ENCODE measurements around the gene OTOG.

The OTOG gene

GRCh38 chr11:17547051-17547577 is at the start of gene OTOG:
Gene OTOG, plus strand, starts transcription at chr11:17547259. Its CDS starts 114 bp downstream, at chr11:17547373.
- no peak for DNase-seq (ENCODE audit: low read depth)

GRCh38 chr11:17498058-17498457 is 49.0 kb upstream of the OTOG start:
- DNase-seq (ENCODE audit: low read depth), result no peak

- no peak for DNase-seq (ENCODE audit: low read depth)
These were observed 48.6 kb upstream of the OTOG start for GRCh38 chr11:17498475-17498874.

- no peak for DNase-seq (ENCODE audit: low read depth)
These were observed 46.4 kb upstream of the OTOG start for GRCh38 chr11:17500673-17501072.

- DNase-seq (ENCODE audit: low read depth), result no peak
These were observed 44.4 kb upstream of the OTOG start for GRCh38 chr11:17502630-17503029.

- peak; percentile 28 for DNase-seq (ENCODE audit: low read depth)
These were observed 42.5 kb upstream of the OTOG start for GRCh38 chr11:17504330-17505107.

- no peak for DNase-seq (ENCODE audit: low read depth)
These were observed 41.9 kb upstream of the OTOG start for GRCh38 chr11:17505146-17505545.

- DNase-seq (ENCODE audit: low read depth), result no peak
These were observed 40.7 kb upstream of the OTOG start for GRCh38 chr11:17506314-17506713.

GRCh38 chr11:17506942-17507341 is 40.1 kb upstream of the OTOG start:
- no peak for DNase-seq (ENCODE audit: low read depth)

- no peak for DNase-seq (ENCODE audit: low read depth)
These were observed 39.3 kb upstream of the OTOG start for GRCh38 chr11:17507773-17508172.

GRCh38 chr11:17508306-17508705 is 38.8 kb upstream of the OTOG start:
- no peak for DNase-seq (ENCODE audit: low read depth)

GRCh38 chr11:17508791-17509190 is 38.3 kb upstream of the OTOG start:
- DNase-seq (ENCODE audit: low read depth), result no peak

GRCh38 chr11:17510507-17511206 is 36.4 kb upstream of the OTOG start:
- no peak for DNase-seq (ENCODE audit: low read depth)

- no peak for DNase-seq (ENCODE audit: low read depth)
These were observed 35.5 kb upstream of the OTOG start for GRCh38 chr11:17511571-17511970.

- DNase-seq (ENCODE audit: low read depth), result no peak
These were observed 35.0 kb upstream of the OTOG start for GRCh38 chr11:17512101-17512500.

GRCh38 chr11:17513853-17514252 is 33.2 kb upstream of the OTOG start:
- no peak for DNase-seq (ENCODE audit: low read depth)

GRCh38 chr11:17514476-17514875 is 32.6 kb upstream of the OTOG start:
- no peak for DNase-seq (ENCODE audit: low read depth)

GRCh38 chr11:17515443-17516176 is 31.4 kb upstream of the OTOG start:
- no peak for DNase-seq (ENCODE audit: low read depth)

GRCh38 chr11:17516551-17517150 is 30.4 kb upstream of the OTOG start:
- no peak for DNase-seq (ENCODE audit: low read depth)

GRCh38 chr11:17517186-17517585 is 29.9 kb upstream of the OTOG start:
- no peak for DNase-seq (ENCODE audit: low read depth)

GRCh38 chr11:17518366-17518765 is 28.7 kb upstream of the OTOG start:
- DNase-seq (ENCODE audit: low read depth), result no peak

Data from GM04504 (cell line).